M059J (cell line): Measurements from ENCODE around the gene CFDP1. TPM values are rescaled to one million over a fixed set of nuclear protein-coding genes. Genes with fewer than 3 reads are reported as not detected.
"Not testable (repeated sequence)": the region's sequence is repeated elsewhere in the genome, so short reads cannot be mapped to it uniquely, and the experiment has no call there.

Experiments used
- DNase-seq: peaks from one replicate; pipeline ENCODE4 v3.0.0-alpha.2; 2012; ENCODE audit warnings: low read depth
- total RNA-seq: library from RNA; depleted of rRNA; stranded (reverse); fragments of >200 nt; shearing (Covaris generic); gene quantifications from 2 replicates; pipeline ENCODE4 v1.2.3, GENCODE V29; 2014

Gene CFDP1
- total RNA-seq, 1 experiment from 2014 or later = 111 TPM

DNA sequence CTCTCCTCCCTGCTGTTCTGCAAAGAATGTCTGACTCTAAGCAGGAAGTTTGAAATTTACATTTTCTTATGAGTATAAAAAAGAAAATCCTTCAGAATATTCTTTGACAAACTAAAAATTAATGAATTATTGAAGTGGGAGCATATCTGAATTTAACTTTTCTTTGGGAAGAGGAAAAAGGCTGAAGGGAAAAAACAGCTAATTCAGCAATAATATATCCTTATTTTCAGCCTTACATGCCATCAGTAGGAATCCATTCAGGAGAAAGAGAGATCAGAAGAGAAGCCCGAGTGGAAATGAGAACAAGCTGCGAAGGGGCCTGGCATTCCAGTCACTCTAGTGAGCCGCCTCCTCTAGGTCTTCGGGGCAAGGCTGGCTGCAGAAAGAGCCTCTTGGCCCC, 140.1 kb downstream of the CFDP1 start:
- no peak for DNase-seq

DNA sequence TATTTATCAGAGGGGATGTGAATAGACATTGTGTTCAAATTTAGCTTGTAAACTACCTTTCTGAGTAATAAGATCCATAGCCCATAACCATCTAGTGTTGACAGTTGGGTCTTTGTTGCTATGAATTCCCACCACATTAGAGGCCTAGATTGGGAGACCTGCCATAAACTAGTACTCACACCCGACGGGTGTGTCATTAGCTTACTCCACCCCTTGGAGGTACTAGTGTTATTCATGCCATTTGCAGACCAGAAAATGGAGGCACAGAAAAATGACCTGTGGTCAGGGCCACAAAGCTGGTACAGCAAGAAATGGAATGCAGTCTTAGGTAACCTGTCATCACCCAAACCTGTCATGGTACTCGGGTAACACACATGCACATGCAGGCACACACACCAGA, 140.6 kb downstream of the CFDP1 start:
- no peak for DNase-seq

- peak; percentile 93 for DNase-seq
Observed at GRCh38 chr16:75289189-75289588, 144.1 kb downstream of the CFDP1 start.

- no peak for DNase-seq
Observed at GRCh38 chr16:75288596-75289120, 144.6 kb downstream of the CFDP1 start.

- peak; percentile 61 for DNase-seq
Observed at GRCh38 chr16:75288181-75288580, 145.1 kb downstream of the CFDP1 start.

GRCh38 chr16:75287708-75288107, 145.6 kb downstream of the CFDP1 start:
- peak; percentile 28 for DNase-seq

- no peak for DNase-seq
Observed at GRCh38 chr16:75286389-75286788, 146.9 kb downstream of the CFDP1 start.

- peak; percentile 92 for DNase-seq
Observed at GRCh38 chr16:75282466-75283281, 150.6 kb downstream of the CFDP1 start.

DNA sequence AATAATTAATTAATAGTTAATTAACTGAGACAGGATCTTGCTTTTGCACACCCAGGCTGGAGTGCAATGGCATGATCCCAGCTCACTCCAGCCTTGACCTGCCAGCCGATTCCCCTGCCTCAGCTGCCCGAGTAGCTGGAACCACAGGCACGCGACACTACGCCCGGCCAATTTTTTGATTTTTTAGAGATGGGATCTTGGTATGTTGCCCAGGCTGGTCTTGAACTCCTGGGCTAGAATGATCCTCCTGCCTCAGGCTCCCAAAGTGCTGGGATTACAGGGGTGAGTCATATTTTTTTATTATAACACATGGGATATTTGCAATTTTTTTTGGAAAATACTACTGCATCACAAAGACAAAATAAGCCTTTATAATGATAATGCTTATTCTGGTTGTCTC, 151.5 kb downstream of the CFDP1 start:
- peak; percentile 75 for DNase-seq

DNA sequence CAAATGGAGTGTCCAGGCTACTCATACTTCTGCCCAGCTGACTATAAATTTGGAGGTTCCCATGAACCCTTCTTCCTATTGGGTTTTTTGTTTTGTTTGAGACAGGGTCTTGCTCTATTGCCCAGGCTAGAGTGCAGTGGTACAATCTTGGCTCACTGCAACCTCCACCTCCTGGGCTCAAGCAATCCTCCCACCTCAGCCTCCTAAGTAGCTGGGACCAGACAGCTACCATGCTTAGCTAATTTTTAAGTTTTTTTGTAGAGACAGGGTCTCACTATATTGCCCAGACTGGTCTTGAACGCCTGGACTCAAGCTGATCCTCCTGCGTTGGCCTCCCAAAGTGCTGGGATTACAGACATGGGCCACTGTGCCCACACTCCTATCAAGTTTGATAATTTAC, 152.3 kb downstream of the CFDP1 start:
- not testable (repeated sequence) for DNase-seq

GRCh38 chr16:75280331-75280804, 152.9 kb downstream of the CFDP1 start:
- DNase-seq = peak; percentile 73

DNA sequence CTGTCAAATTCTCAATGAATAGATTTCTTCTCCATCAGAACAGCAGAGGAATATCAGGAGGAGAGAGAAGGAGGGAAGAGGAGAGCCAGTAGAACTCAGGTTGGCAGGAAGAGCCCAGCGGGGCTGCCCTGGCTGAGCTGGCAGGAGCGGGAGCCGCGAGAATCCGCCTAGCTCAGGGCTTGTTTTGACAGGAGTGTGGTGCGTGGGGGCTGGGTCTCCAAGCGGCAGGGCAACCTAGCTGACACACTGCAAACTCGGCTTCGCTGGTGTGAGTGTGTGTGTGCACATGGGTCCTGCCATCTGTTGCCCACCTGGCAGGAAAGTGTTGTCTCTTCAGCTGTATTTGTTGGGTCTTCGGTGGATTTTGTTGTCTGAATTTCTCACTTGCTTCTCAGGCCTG, 154.0 kb downstream of the CFDP1 start:
- DNase-seq = peak; percentile 47

GRCh38 chr16:75273054-75273925, 160.0 kb downstream of the CFDP1 start:
- DNase-seq = peak; percentile 72

DNA sequence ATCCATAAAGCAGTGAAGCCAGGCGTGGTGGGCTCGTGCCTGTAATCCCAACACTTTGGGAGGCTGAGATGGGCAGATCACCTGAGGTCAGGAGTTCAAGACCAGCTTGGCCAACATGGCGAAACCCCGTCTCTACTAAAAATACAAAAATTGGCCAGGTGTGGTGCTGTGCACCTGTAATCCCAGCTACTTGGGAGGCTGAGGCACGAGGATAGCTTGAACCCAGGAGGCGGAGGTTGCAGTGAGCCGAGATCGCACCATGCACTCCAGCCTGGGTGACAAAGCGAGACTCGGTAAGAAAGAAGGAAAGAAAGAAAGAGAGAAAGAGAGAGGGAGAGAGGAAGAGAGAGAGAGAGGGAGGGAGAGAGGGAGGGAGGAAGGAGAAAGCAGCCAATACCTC, 160.7 kb downstream of the CFDP1 start:
- not testable (repeated sequence) for DNase-seq

DNA sequence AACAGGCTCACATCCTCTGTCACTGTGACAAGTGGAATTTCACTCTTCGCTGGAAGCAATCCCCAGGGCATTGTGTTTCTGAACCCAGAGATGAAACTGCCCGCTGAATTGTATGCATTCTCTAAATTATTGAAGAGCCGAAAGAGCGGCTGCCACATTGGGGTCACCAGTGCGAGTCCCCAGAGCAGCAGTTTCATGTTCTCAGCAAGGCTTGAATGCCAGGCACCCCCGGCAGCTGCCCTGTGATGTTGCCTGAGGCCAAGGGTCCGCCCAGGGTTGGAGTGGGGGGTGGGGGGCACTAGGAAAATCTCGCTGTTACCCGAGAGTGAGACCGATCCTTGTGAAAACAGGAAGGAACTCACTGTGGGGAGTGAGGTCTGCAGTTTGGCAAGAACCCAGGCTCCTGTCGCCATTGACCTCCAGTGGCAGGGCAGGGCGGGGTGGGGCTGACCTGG, 161.2 kb downstream of the CFDP1 start:
- DNase-seq = no peak

GRCh38 chr16:75271441-75272096, 161.7 kb downstream of the CFDP1 start:
- no peak for DNase-seq

GRCh38 chr16:75269358-75269757, 163.9 kb downstream of the CFDP1 start:
- peak; percentile 71 for DNase-seq

DNA sequence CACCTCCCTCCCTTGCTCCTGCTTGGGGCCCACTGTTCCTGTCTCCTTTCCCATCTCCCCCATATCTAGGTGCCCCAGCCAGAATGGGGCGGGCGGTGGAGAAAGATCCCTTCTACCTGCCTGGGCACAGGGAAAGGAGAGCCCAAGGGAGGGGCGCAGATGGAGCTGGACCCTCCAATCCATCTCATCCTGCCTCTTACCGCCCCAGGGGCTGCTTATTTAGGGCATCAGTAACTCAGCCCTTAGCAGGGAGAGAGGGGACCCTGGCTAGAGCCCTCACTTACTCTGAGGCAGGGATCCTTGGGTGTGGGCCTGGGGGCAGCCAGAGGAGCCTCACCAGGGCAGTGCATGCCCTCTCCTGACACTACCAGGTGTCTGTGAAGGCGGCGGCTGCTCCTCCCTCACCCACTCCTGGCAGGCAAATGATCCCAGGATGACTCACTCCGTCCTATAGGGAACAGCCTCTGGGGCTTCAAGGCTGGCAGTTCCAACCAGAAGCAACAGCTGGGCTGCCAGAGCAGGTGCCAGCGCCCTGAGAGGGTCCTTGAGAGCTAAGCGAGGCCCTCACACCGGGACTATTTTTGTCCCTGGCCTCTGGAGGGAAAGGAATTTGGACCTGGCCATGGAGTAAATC, 165.6 kb downstream of the CFDP1 start:
- peak; percentile 92 for DNase-seq

- no peak for DNase-seq
Observed at GRCh38 chr16:75266738-75267630, 166.3 kb downstream of the CFDP1 start.
